ENCODE results near the gene KRTAP5-2. TPM values are rescaled to one million over a fixed set of nuclear protein-coding genes. Genes with fewer than 3 reads are reported as not detected.
"Not testable (repeated sequence)": the region's sequence is repeated elsewhere in the genome, so short reads cannot be mapped to it uniquely, and the experiment has no call there.

The KRTAP5-2 gene
- total RNA-seq, 1 experiment from 2014 or later, result not detected

DNA sequence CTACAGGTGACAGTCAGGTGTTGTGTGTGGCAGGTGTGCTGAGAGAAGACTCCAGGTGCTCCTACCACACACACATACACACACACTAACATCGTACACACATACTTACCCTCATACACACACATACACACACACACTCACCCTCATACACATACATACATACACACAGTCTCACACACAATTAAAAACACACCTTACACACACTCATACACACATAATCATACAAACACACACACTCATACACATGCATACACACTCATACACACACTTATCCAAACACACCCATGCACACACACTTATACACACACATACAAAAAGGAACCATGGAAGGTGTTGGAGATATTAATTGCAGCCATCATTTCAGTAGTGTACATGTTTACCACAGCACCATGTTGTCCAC, 5.5 kb upstream of the KRTAP5-2 start:
- H2BK20ac ChIP-seq (ENCODE audit: low read depth, low read length, poor library complexity, severe bottlenecking), result no peak overlapping the region
- H3K27me3 Mint-ChIP-seq (ENCODE audit: low read depth), result peaks cover 46% of the 10 kb centered on the region
- no peaks in the 10 kb centered on the region for H4K20me1 ChIP-seq (ENCODE audit: control insufficient read depth, insufficient read depth, insufficient read length)
- H3K18ac ChIP-seq (ENCODE audit: insufficient read length, low read depth, low read length), result no peak overlapping the region
- no peak overlapping the region for H3K4ac ChIP-seq (ENCODE audit: low read depth, low read length)
- no peak overlapping the region for H2AFZ ChIP-seq (ENCODE audit: low read length)
- no peak overlapping the region for H3K27ac ChIP-seq (ENCODE audit: insufficient read length, low read depth, low read length)
- H4K8ac ChIP-seq (replicated peaks; ENCODE audit: insufficient read length, low read depth, low read length), result no peak overlapping the region
- no peak overlapping the region for H4K5ac ChIP-seq (ENCODE audit: insufficient read length, low read depth, low read length)
- H2AK5ac ChIP-seq (ENCODE audit: insufficient read length, low read length), result no peak overlapping the region
- no peak for DNase-seq
- no peak overlapping the region for H2BK12ac ChIP-seq (ENCODE audit: insufficient read length, low read depth, low read length)
- no peaks in the 10 kb centered on the region for H3K27me3 ChIP-seq (ENCODE audit: insufficient read depth, low read length)
- no peak overlapping the region for H2BK120ac ChIP-seq (ENCODE audit: low read depth, low read length, poor library complexity, severe bottlenecking)
- no peaks in the 10 kb centered on the region for H3K4me1 ChIP-seq (ENCODE audit: insufficient read depth, low read length)
- H3K14ac ChIP-seq (ENCODE audit: insufficient read depth, low read length), result no peak overlapping the region
- no peak overlapping the region for H3K23ac ChIP-seq (ENCODE audit: insufficient read length, low read depth, low read length)
- no peak overlapping the region for H3K4me2 ChIP-seq (ENCODE audit: insufficient read depth, insufficient read length, low read length)
- H3K79me1 ChIP-seq (ENCODE audit: insufficient read depth, low read depth, low read length, poor library complexity, severe bottlenecking), result no peaks in the 10 kb centered on the region
- TF ChIP-seq CTCF (conservative IDR thresholded peaks at IDR 0.05), result no peak
- H4K91ac ChIP-seq (ENCODE audit: insufficient read length, low read depth, low read length), result no peak overlapping the region
- H2BK5ac ChIP-seq (ENCODE audit: insufficient read length, low read length), result no peak overlapping the region
- peaks cover 15 to 22% of the 10 kb centered on the region in 2 experiments for H3K4me1 Mint-ChIP-seq
- H3K23me2 ChIP-seq (ENCODE audit: insufficient read length, low read depth, low read length, poor library complexity, severe bottlenecking), result no peaks in the 10 kb centered on the region
- H2BK15ac ChIP-seq (ENCODE audit: low read depth, low read length), result no peak overlapping the region
- no peak overlapping the region for H3K56ac ChIP-seq (ENCODE audit: insufficient read length, low read depth, low read length)
- peaks cover 13 to 19% of the 10 kb centered on the region in 2 experiments for H3K9me3 Mint-ChIP-seq
- no peaks in the 10 kb centered on the region for H3K9me3 ChIP-seq (ENCODE audit: control insufficient read depth, low read depth, low read length)
- H3K9ac ChIP-seq (ENCODE audit: extremely low read depth, insufficient read length, low read length), result no peak overlapping the region
- H3K36me3 Mint-ChIP-seq (ENCODE audit: insufficient read depth in 1 of 3, low read depth in 3 of 3), result peaks cover 4 to 8% (median 4%) of the 10 kb centered on the region in 3 experiments; a peak in 6 of 7 replicates
- no peak overlapping the region for H3T11ph ChIP-seq (ENCODE audit: low read length)
- H3K27ac Mint-ChIP-seq, result no peak overlapping the region
- no peak overlapping the region for H3K4me3 Mint-ChIP-seq
- no peaks in the 10 kb centered on the region for H3K79me2 ChIP-seq (ENCODE audit: insufficient read depth, low read length)
- no CpG with 5 or more reads among the region's 1 CpG for WGBS (ENCODE audit: extremely low coverage, insufficient read length, low lambda C conversion rate)

- H3K27me3 Mint-ChIP-seq (ENCODE audit: low read depth), result peaks cover 45% of the 10 kb centered on the region
- not testable (repeated sequence) for H4K20me1 ChIP-seq (ENCODE audit: control insufficient read depth, insufficient read depth, insufficient read length); H3K4me3 Mint-ChIP-seq
Measured at GRCh38 chr11:1601663-1602062, 3.6 kb upstream of the KRTAP5-2 start.

More at GRCh38 chr11:1601663-1602062, 3.6 kb upstream of the KRTAP5-2 start:
- H3T11ph ChIP-seq (ENCODE audit: low read length); H3K27ac Mint-ChIP-seq; H3K9ac ChIP-seq (ENCODE audit: extremely low read depth, insufficient read length, low read length); H3K27ac ChIP-seq (ENCODE audit: insufficient read length, low read depth, low read length); H3K4me1 ChIP-seq (ENCODE audit: insufficient read depth, low read length); H3K4ac ChIP-seq (ENCODE audit: low read depth, low read length); H2BK20ac ChIP-seq (ENCODE audit: low read depth, low read length, poor library complexity, severe bottlenecking); H2AK5ac ChIP-seq (ENCODE audit: insufficient read length, low read length); H3K23ac ChIP-seq (ENCODE audit: insufficient read length, low read depth, low read length); H3K23me2 ChIP-seq (ENCODE audit: insufficient read length, low read depth, low read length, poor library complexity, severe bottlenecking); H3K18ac ChIP-seq (ENCODE audit: insufficient read length, low read depth, low read length); H4K5ac ChIP-seq (ENCODE audit: insufficient read length, low read depth, low read length); H2BK15ac ChIP-seq (ENCODE audit: low read depth, low read length); H4K91ac ChIP-seq (ENCODE audit: insufficient read length, low read depth, low read length); H3K79me2 ChIP-seq (ENCODE audit: insufficient read depth, low read length); H2BK12ac ChIP-seq (ENCODE audit: insufficient read length, low read depth, low read length); H3K27me3 ChIP-seq (ENCODE audit: insufficient read depth, low read length); H2BK5ac ChIP-seq (ENCODE audit: insufficient read length, low read length); H3K14ac ChIP-seq (ENCODE audit: insufficient read depth, low read length); H4K8ac ChIP-seq (replicated peaks; ENCODE audit: insufficient read length, low read depth, low read length); H3K56ac ChIP-seq (ENCODE audit: insufficient read length, low read depth, low read length); H2BK120ac ChIP-seq (ENCODE audit: low read depth, low read length, poor library complexity, severe bottlenecking); H3K9me3 ChIP-seq (ENCODE audit: control insufficient read depth, low read depth, low read length); DNase-seq; H2AFZ ChIP-seq (ENCODE audit: low read length); H3K36me3 Mint-ChIP-seq (ENCODE audit: insufficient read depth in 1 of 3, low read depth in 3 of 3); H3K4me2 ChIP-seq (ENCODE audit: insufficient read depth, insufficient read length, low read length); H3K79me1 ChIP-seq (ENCODE audit: insufficient read depth, low read depth, low read length, poor library complexity, severe bottlenecking): not testable (repeated sequence)
- peaks cover 18 to 25% of the 10 kb centered on the region in 2 experiments for H3K4me1 Mint-ChIP-seq
- H3K9me3 Mint-ChIP-seq, result peaks cover 13 to 19% of the 10 kb centered on the region in 2 experiments
- no CpG with 5 or more reads among the region's 3 CpGs for WGBS (ENCODE audit: extremely low coverage, insufficient read length, low lambda C conversion rate)

Measured in H9 (cell line).